HG03064 (cell line): ENCODE measurements around the gene TPST2.

Experiments used
- ATAC-seq: cut with Tn5 transposase; IDR thresholded peaks from one replicate; pipeline ENCODE4 v1.9.1; 2021; ENCODE audit warnings: low read depth; ENCODE audit not compliant: unreplicated experiment

The TPST2 gene

GRCh38 chr22:26581633-26582168 is 8.2 kb downstream of the TPST2 start:
- ATAC-seq: no peak

- no peak for ATAC-seq
Measured at GRCh38 chr22:26581026-26581425, 8.9 kb downstream of the TPST2 start.

GRCh38 chr22:26580240-26580962 is 9.5 kb downstream of the TPST2 start:
- ATAC-seq: no peak

GRCh38 chr22:26579331-26579886 is 10.5 kb downstream of the TPST2 start:
- peak; percentile 72 for ATAC-seq

DNA sequence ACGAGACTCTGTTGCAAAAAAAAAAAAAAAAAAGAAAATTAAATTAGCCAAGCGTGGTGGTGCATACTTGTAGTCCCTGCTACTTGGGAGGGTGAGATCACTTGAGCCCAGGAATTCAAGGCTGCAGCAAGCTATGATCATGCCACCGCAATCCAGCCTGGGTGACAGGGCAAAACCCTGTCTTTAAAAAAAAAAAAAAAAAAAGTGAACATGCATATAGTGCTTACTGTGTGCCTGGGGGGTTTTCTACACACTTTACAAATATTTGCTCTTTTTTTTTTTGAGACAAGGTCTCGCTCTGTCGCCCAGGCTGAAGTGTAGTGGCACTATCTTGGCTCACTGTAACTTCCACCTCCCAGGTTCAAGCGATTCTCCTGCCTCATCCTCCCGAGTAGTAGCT is 12.9 kb downstream of the TPST2 start:
- no peak for ATAC-seq

GRCh38 chr22:26576026-26576680 is 13.8 kb downstream of the TPST2 start:
- no peak for ATAC-seq

DNA sequence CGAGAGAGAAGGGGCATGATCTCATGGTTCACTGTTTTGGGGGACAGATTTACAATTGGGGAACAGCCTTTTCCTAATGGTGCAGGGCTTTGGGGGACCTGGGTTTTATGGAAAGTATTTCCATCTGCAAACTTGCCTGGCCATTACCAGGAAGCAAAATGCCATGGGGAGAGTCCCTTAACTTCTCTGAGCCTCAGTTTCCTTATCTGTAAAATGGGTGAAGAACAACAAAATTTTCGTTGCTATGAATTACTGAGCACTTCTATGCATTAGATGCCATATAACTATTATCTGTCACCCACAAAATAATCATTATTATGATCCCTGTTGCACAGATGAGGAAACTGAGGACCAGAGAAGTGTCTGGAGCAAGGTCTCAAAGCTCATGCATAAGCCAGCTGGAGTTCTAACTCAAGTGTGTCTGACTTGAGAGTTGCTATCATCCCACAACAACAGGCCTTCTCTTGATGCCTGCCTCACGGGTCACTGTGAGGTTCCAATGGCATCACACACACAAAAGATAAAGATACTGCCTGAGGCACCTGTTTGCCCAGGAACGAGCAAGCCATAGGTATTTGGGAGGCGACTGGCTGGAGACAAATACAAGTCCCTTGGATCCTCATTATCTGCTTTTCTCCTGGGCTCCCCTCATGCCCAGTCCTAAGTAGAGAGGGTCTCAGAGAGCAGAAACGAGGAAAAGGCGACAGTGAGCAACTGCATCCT is 15.8 kb downstream of the TPST2 start:
- ATAC-seq: no peak

GRCh38 chr22:26573026-26573662 is 16.8 kb downstream of the TPST2 start:
- no peak for ATAC-seq

DNA sequence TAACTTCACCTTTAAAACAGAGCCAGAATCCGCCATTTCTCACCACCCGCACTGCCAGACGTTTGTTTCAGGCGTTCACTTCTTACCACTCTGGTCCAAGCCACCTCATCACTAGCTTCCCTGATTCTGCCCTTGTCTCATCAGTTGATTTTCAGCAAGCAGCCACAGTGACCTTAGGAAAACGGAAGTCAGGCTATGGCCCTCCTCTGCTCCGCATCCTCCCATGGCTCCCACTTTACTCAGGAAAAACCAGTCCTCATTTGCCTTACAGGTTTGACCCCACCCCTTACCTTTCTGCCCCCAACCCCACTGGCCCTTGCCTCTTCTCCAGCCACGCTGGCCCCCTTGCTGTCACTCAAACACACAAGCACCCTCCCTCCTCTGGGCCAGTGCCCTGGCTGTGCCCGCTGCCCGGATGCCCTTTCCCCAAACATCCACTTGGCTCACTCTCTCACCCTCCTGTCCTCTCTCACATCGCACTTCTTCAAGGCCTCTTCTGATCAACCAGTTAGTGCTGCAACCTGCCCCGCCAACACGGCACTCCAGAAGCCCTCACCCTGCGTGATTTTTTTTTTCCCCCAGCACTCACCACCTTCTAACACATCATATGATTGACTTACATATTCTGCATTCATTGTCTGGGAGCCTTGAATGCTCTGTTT is 18.9 kb downstream of the TPST2 start:
- no peak for ATAC-seq

- no peak for ATAC-seq
Measured at GRCh38 chr22:26570115-26570514, 19.8 kb downstream of the TPST2 start.

DNA sequence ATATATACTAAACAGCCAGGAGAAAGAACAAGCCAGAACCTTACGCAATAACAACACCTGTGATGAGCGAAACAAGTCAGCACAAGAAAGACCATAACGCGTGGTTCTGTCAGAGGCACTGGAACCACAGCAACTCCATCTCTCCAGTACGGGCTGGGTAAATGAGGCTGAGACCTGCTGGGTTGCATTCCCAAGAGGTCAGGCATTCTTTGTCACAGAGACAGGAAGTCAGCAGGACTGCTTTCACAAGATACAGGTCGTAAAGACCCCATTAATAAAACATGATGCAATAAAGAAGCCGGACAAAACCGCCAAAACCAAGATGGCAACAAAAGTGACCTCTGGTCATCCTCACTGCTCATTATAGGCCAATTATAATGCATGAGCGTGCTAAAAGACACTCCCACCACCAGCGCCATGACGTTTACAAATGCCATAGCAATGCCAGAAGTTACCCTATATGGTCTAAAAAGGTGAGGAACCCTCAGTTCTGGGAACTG is 21.7 kb downstream of the TPST2 start:
- ATAC-seq: no peak

DNA sequence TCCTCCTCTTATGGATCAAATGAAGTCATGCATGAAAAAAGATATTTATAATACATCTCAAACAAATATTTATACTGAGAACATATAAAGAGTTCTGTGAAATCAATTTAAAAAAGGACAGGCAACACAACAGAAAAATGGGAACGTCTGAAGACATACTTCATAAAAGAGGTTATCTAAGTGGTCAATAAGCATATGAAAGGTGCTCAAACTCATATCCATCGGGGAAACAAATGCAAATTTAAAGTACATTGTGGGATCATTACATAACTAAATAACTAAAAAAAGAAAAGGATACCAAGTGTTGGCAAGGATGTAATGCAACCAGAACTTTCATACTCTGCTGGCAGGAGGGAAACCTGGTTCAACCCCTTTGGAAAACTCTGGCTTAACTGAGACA is 22.3 kb downstream of the TPST2 start:
- no peak for ATAC-seq

GRCh38 chr22:26566994-26567393 is 22.9 kb downstream of the TPST2 start:
- ATAC-seq: no peak

- no peak for ATAC-seq
Measured at GRCh38 chr22:26565889-26566288, 24.0 kb downstream of the TPST2 start.

- ATAC-seq: no peak
Measured at GRCh38 chr22:26565181-26565580, 24.8 kb downstream of the TPST2 start.

DNA sequence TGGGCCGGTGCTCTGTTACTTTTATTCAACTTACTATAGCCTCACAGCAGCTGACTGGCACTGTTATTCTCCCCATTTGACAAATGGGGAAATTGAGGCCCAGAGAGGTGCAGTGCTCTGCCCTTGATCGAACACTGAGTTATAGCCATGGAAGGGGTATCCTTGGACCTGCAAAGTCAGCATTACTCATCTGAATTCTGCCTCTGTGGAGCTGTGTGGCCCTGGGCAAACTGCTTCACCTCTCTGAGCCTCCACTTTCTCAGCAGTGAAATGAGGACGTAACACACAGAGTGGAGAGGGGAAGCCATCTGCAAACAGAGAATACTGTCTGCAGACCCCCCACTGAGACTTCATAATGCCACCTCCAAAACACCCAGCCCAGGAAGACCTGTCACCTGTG is 25.3 kb downstream of the TPST2 start:
- ATAC-seq: no peak

GRCh38 chr22:26564181-26564580 is 25.8 kb downstream of the TPST2 start:
- no peak for ATAC-seq

- no peak for ATAC-seq
Measured at GRCh38 chr22:26563022-26563421, 26.9 kb downstream of the TPST2 start.

DNA sequence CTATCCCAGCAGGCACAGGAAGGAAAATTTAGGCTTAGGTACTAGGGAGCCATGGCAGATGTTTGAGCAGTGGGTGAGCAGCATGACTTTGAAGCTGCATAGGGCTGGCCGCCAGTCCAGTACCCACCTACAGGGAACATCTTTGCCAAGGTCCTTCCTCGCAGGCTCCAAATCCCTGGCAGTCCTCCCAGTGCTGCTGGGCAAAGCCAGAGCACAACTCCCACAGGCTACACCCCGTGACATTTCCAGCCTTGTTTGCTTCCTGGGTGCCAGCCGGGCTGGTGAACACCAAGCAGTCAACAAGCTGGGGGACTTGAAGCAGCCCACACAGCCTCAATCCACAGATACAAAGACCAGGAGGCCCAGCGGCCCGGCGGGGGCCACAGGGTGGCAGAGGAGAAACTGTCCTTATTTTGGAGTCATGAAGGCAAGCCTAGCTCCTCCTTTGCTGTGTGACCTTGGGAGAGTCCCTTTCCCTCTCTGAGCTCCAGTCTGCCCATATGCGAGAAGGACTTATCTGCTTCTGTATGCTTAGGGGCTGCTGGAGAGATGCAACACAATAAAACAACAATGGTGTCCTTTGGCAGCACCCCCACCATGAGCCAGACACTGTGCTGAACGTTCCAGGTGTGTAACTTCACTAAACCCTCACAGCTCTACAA is 28.0 kb downstream of the TPST2 start:
- ATAC-seq: no peak
